ENCODE measurements around the gene IQCE. TPM values are rescaled to one million over a fixed set of nuclear protein-coding genes. Genes with fewer than 3 reads are reported as not detected.

The IQCE gene
- polyA plus RNA-seq, 3 donors, result 1.8 to 8.4 (median 3.0) TPM

DNA sequence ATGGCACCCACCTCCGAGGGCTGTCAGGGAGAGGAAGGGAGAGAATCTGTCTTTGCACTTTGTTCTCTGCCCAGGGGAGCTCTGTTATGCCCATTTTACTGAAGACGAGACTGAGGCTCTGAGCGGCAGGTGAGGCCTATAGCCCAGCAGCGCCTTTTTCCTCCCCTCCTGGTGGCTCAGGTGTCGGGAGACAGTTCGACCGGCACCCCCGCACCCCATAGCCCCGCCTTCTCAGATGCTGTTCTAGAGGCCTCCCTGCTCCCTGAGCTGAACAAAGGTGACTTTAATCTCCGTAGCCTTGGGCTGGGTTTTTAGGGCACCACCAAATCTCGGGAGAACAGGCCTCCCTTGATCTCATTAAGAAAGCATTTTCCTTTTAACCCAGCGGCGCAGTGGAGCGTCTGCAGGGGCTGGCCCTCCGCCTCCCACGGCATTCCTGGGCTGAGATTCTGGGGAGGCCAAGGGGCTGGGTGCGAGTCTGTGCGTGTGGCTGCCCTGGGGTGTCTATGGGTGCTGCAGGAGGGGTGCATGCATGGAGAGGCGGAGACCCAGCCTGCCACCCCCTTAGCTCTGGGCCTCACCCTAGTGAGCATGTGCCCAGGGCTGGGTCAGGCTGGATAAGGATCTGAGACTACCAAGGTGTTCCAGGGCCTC is 35.9 kb upstream of the IQCE start:
- Mint-ChIP-seq H3K4me1 (peaks cover 66% of the 10 kb centered on the region), H3K9me3 (peaks cover 0 to 2% (median 0%) of the 10 kb centered on the region in 7 donors), H3K4me3 (peak overlapping the region; percentile 98 to 99), H3K36me3 (peaks cover 41 to 57% of the 10 kb centered on the region in 2 donors), H3K27me3 (ENCODE audit: low read depth in 3 of 3) (peaks cover 0 to 4% (median 1%) of the 10 kb centered on the region in 3 donors), H3K27ac (peak overlapping the region; percentile 91 to 95 (median 93))
- Histone ChIP-seq H3K9ac (ENCODE audit: insufficient read depth, low read length, poor library complexity, severe bottlenecking) (peak overlapping the region; percentile 89), H3K27me3 (ENCODE audit: control insufficient read depth in 2 of 2, insufficient read depth in 2 of 2, low read length in 2 of 2) (no peaks in the 10 kb centered on the region), H4K20me1 (ENCODE audit: insufficient read depth, low read length) (peaks cover 78% of the 10 kb centered on the region), H3K4me3 (replicated peaks in 1 of 3; ENCODE audit: low read depth in 2 of 3, low read length in 3 of 3) (peak overlapping the region; percentile 93 to 100 (median 94)), H3K27ac (ENCODE audit: low read depth in 1 of 2, low read length in 2 of 2) (peak overlapping the region; percentile 79 to 100), H3K4me1 (ENCODE audit: control insufficient read depth in 1 of 2, insufficient read depth in 2 of 2, low read length in 2 of 2) (peaks cover 70 to 74% of the 10 kb centered on the region in 2 donors), H3K4me2 (replicated peaks; ENCODE audit: extremely low read depth, low read length, poor library complexity, severe bottlenecking) (peak overlapping the region; percentile 97), H3K9me3 (replicated peaks in 1 of 2; ENCODE audit: control insufficient read depth in 1 of 2, insufficient read depth in 1 of 2, low read length in 2 of 2) (no peaks in the 10 kb centered on the region), H2AFZ (ENCODE audit: insufficient read depth, low read depth, low read length, poor library complexity, severe bottlenecking) (no peak overlapping the region), H3K79me2 (ENCODE audit: insufficient read depth, low read length) (peaks cover 78% of the 10 kb centered on the region), H3K36me3 (replicated peaks in 1 of 2; ENCODE audit: control insufficient read depth in 1 of 2, insufficient read depth in 2 of 2, low read length in 2 of 2) (peaks cover 42 to 58% of the 10 kb centered on the region in 2 donors)
- 47% methylated on average over 17 of the region's 19 CpGs for WGBS (ENCODE audit: insufficient coverage)
- no peak for DNase-seq
- TF ChIP-seq CTCF (IDR thresholded peaks at IDR 0.05), result no peak
- intact Hi-C loops (cut with micrococcal nuclease), result loop anchor here (5.0 to 10.0 kb wide), 4 partner anchors 34 to 988 kb away; partner anchors contain the start of genes BRAT1 (in 2 of the 2), IQCE (in 2 of the 2), TTYH3 (in 2 of the 2) and GRIFIN (in 1 of the 2)

DNA sequence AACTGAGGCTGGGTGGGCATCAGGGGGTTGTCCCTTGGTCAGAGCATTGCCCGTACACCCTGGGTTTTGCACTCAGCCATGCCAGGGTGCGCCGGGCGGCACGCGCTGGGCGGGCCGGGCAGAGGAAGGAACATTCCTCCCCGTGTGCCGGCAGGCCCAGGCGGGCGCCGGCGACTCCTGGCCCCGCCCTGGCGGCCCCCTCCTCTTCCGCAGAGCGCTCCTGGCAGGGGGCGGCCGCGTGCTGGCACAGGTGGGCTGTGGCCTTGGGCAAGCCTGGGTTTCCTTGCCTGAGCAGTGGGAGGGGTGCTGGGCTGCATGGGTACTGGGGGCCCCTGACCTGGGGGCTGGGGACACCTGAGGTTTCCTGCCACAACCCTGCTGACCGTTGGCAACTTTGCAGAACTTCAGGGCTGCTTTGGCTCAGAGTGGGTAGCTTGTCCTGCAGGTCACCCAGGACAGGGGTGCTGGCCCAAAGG is 35.3 kb upstream of the IQCE start:
- Mint-ChIP-seq H3K27ac (peak overlapping the region; percentile 91 to 95 (median 93)), H3K4me3 (peak overlapping the region; percentile 98 to 99), H3K27me3 (ENCODE audit: low read depth in 3 of 3) (peaks cover 0 to 2% (median 1%) of the 10 kb centered on the region in 3 donors), H3K4me1 (peaks cover 66% of the 10 kb centered on the region), H3K9me3 (peaks cover 0 to 2% (median 0%) of the 10 kb centered on the region in 7 donors), H3K36me3 (peaks cover 47 to 63% of the 10 kb centered on the region in 2 donors)
- DNase-seq, result no peak
- Histone ChIP-seq H3K4me2 (replicated peaks; ENCODE audit: extremely low read depth, low read length, poor library complexity, severe bottlenecking) (peak overlapping the region; percentile 97), H3K4me3 (replicated peaks in 1 of 3; ENCODE audit: low read depth in 2 of 3, low read length in 3 of 3) (peak overlapping the region; percentile 93 to 100 (median 94)), H3K79me2 (ENCODE audit: insufficient read depth, low read length) (peaks cover 84% of the 10 kb centered on the region), H3K27me3 (ENCODE audit: control insufficient read depth in 2 of 2, insufficient read depth in 2 of 2, low read length in 2 of 2) (no peaks in the 10 kb centered on the region), H3K27ac (ENCODE audit: low read depth in 1 of 2, low read length in 2 of 2) (peak overlapping the region; percentile 79 to 100), H3K9me3 (replicated peaks in 1 of 2; ENCODE audit: control insufficient read depth in 1 of 2, insufficient read depth in 1 of 2, low read length in 2 of 2) (no peaks in the 10 kb centered on the region), H4K20me1 (ENCODE audit: insufficient read depth, low read length) (peaks cover 84% of the 10 kb centered on the region), H3K9ac (ENCODE audit: insufficient read depth, low read length, poor library complexity, severe bottlenecking) (peak overlapping the region; percentile 89), H3K36me3 (replicated peaks in 1 of 2; ENCODE audit: control insufficient read depth in 1 of 2, insufficient read depth in 2 of 2, low read length in 2 of 2) (peaks cover 47 to 63% of the 10 kb centered on the region in 2 donors), H2AFZ (ENCODE audit: insufficient read depth, low read depth, low read length, poor library complexity, severe bottlenecking) (no peak overlapping the region), H3K4me1 (ENCODE audit: control insufficient read depth in 1 of 2, insufficient read depth in 2 of 2, low read length in 2 of 2) (peaks cover 70 to 74% of the 10 kb centered on the region in 2 donors)
- no peak for TF ChIP-seq CTCF (IDR thresholded peaks at IDR 0.05)
- intact Hi-C loops (cut with micrococcal nuclease), result loop anchor here (5.0 to 10.0 kb wide), 4 partner anchors 34 to 989 kb away; partner anchors contain the start of genes BRAT1 (in 2 of the 2), IQCE (in 2 of the 2), TTYH3 (in 2 of the 2) and GRIFIN (in 1 of the 2)
- WGBS (ENCODE audit: insufficient coverage), result under 1% methylated on average over 18 of the region's 22 CpGs

Data from CD14-positive monocyte (primary cell).